Measurements from ENCODE around the gene EFCAB9. TPM values are rescaled to one million over a fixed set of nuclear protein-coding genes. Genes with fewer than 3 reads are reported as not detected.

Gene EFCAB9
- polyA plus RNA-seq, 1 donor from 2014 or later, result not detected

GRCh38 chr5:172207511-172207910 lies 13.5 kb downstream of the EFCAB9 start:
- Histone ChIP-seq H4K20me1 (ENCODE audit: insufficient read depth) (no peaks in the 10 kb centered on the region), H3K27me3 (ENCODE audit: insufficient read depth, low read depth, low read length) (no peaks in the 10 kb centered on the region), H3K9ac (ENCODE audit: low read length) (no peak overlapping the region), H3K36me3 (ENCODE audit: insufficient read depth, low read length) (no peaks in the 10 kb centered on the region), H3K27ac (ENCODE audit: low read length) (no peak overlapping the region), H3K79me2 (replicated peaks; ENCODE audit: insufficient read depth, low read length) (no peaks in the 10 kb centered on the region), H3K4me3 (ENCODE audit: low read length) (no peak overlapping the region), H3F3A (ENCODE audit: insufficient read depth, low read length, poor library complexity, severe bottlenecking) (no peaks in the 10 kb centered on the region), H3K9me3 (ENCODE audit: low read length) (no peaks in the 10 kb centered on the region), H3K9me2 (ENCODE audit: insufficient read depth, low read length) (no peaks in the 10 kb centered on the region), H2AFZ (ENCODE audit: low read depth, low read length) (no peak overlapping the region), H3K4me2 (ENCODE audit: low read length) (no peak overlapping the region)
- no peak for TF ChIP-seq EZH2 (IDR thresholded peaks at IDR 0.05; ENCODE audit: borderline replicate concordance, insufficient read depth, low read length, poor library complexity, severe bottlenecking)
- TF ChIP-seq CTCF (IDR thresholded peaks at IDR 0.05; ENCODE audit: poor library complexity, severe bottlenecking), result no peak
- TF ChIP-seq POLR2AphosphoS5 (IDR thresholded peaks at IDR 0.05), result no peak
- no peak for TF ChIP-seq SMC3 (conservative IDR thresholded peaks at IDR 0.05; ENCODE audit: poor library complexity)
- TF ChIP-seq REST (IDR thresholded peaks at IDR 0.05; ENCODE audit: borderline replicate concordance), result no peak
- no peak for TF ChIP-seq EP300 (conservative IDR thresholded peaks at IDR 0.05; ENCODE audit: poor library complexity, severe bottlenecking)
- no peak for TF ChIP-seq MXI1 (conservative IDR thresholded peaks at IDR 0.05; ENCODE audit: poor library complexity, severe bottlenecking)
- TF ChIP-seq RAD21 (conservative IDR thresholded peaks at IDR 0.05), result no peak
- TF ChIP-seq TAF1 (IDR thresholded peaks at IDR 0.05; ENCODE audit: low read depth), result no peak

- Histone ChIP-seq H3K27ac (ENCODE audit: low read length) (no peak overlapping the region), H3K27me3 (ENCODE audit: insufficient read depth, low read depth, low read length) (no peaks in the 10 kb centered on the region), H3K9me2 (ENCODE audit: insufficient read depth, low read length) (no peaks in the 10 kb centered on the region), H3K36me3 (ENCODE audit: insufficient read depth, low read length) (no peaks in the 10 kb centered on the region), H2AFZ (ENCODE audit: low read depth, low read length) (no peak overlapping the region), H4K20me1 (ENCODE audit: insufficient read depth) (no peaks in the 10 kb centered on the region), H3K79me2 (replicated peaks; ENCODE audit: insufficient read depth, low read length) (peaks cover 4% of the 10 kb centered on the region), H3K9me3 (ENCODE audit: low read length) (no peaks in the 10 kb centered on the region), H3F3A (ENCODE audit: insufficient read depth, low read length, poor library complexity, severe bottlenecking) (no peaks in the 10 kb centered on the region), H3K9ac (ENCODE audit: low read length) (no peak overlapping the region), H3K4me2 (ENCODE audit: low read length) (no peak overlapping the region), H3K4me3 (ENCODE audit: low read length) (no peak overlapping the region)
- TF ChIP-seq CTCF (IDR thresholded peaks at IDR 0.05; ENCODE audit: poor library complexity, severe bottlenecking) (no peak), EP300 (conservative IDR thresholded peaks at IDR 0.05; ENCODE audit: poor library complexity, severe bottlenecking) (no peak), EZH2 (IDR thresholded peaks at IDR 0.05; ENCODE audit: borderline replicate concordance, insufficient read depth, low read length, poor library complexity, severe bottlenecking) (no peak), RAD21 (conservative IDR thresholded peaks at IDR 0.05) (no peak), TAF1 (IDR thresholded peaks at IDR 0.05; ENCODE audit: low read depth) (no peak), POLR2AphosphoS5 (IDR thresholded peaks at IDR 0.05) (no peak), REST (IDR thresholded peaks at IDR 0.05; ENCODE audit: borderline replicate concordance) (no peak)
Observed at GRCh38 chr5:172209714-172210113, 15.7 kb downstream of the EFCAB9 start.

All from neural cell (in vitro differentiated cells).